Measurements from ENCODE around the gene CEP85L.

The CEP85L gene

GRCh38 chr6:118506071-118506638 lies 145.2 kb downstream of the CEP85L start:
- Histone ChIP-seq H3K9ac (ENCODE audit: low read length) (no peak overlapping the region), H3K27me3 (replicated peaks; ENCODE audit: control insufficient read depth, insufficient read depth, low read length) (no peaks in the 10 kb centered on the region), H3K36me3 (ENCODE audit: control insufficient read depth, insufficient read depth, low read length, severe bottlenecking) (peaks cover 4% of the 10 kb centered on the region), H3K4me3 (ENCODE audit: low read length) (no peak overlapping the region), H3K4me1 (ENCODE audit: control insufficient read depth, insufficient read depth, low read length) (no peaks in the 10 kb centered on the region), H3K9me3 (ENCODE audit: control insufficient read depth, low read length) (no peaks in the 10 kb centered on the region)
- DNase-seq (ENCODE audit: low read depth): no peak

DNA sequence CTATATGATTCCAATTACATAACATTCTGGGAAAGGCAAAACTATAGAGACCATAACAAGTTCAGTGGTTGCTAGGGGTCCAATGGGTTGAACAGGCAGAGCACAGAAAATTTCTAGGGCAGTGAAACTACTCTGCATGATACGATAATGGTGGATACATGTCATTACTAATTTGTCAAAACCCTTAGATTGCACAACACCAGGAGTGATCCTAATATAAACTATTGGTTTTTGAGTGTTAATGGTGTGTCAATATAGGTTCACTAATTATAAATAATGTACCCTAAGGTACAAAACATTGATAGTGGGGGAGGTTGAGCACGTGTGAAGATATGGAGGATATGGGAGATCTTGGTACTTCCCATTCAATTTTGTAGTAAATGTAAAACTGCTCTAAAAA lies 145.7 kb downstream of the CEP85L start:
- no peaks in the 10 kb centered on the region for H3K27me3 ChIP-seq (replicated peaks; ENCODE audit: control insufficient read depth, insufficient read depth, low read length)
- H3K36me3 ChIP-seq (ENCODE audit: control insufficient read depth, insufficient read depth, low read length, severe bottlenecking): peaks cover 4% of the 10 kb centered on the region
- no peak overlapping the region for H3K4me3 ChIP-seq (ENCODE audit: low read length)
- DNase-seq (ENCODE audit: low read depth): no peak
- H3K9ac ChIP-seq (ENCODE audit: low read length): no peak overlapping the region
- no peaks in the 10 kb centered on the region for H3K9me3 ChIP-seq (ENCODE audit: control insufficient read depth, low read length)
- no peaks in the 10 kb centered on the region for H3K4me1 ChIP-seq (ENCODE audit: control insufficient read depth, insufficient read depth, low read length)

GRCh38 chr6:118504611-118505010 lies 146.8 kb downstream of the CEP85L start:
- Histone ChIP-seq H3K27me3 (replicated peaks; ENCODE audit: control insufficient read depth, insufficient read depth, low read length) (no peaks in the 10 kb centered on the region), H3K4me3 (ENCODE audit: low read length) (no peak overlapping the region), H3K4me1 (ENCODE audit: control insufficient read depth, insufficient read depth, low read length) (no peaks in the 10 kb centered on the region), H3K9ac (ENCODE audit: low read length) (no peak overlapping the region), H3K36me3 (ENCODE audit: control insufficient read depth, insufficient read depth, low read length, severe bottlenecking) (peaks cover 4% of the 10 kb centered on the region), H3K9me3 (ENCODE audit: control insufficient read depth, low read length) (no peaks in the 10 kb centered on the region)
- DNase-seq (ENCODE audit: low read depth): no peak

DNA sequence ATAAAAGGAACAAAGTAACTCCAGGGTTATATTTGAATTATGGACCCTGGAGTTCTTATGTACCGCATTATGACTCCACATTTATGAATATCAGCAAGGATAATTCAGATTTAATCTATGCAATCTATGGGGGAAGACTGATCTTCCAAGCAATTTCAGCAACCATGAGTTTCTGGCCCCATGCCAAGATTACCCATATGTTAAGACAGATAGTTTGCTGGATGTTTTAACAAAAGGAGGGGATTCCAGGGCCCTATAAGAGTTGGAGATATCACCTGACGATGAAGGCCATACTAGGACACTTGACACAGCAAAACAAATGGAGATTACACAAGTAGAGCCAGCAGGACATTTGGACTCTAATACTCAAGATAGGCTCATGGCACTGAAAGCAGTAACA lies 149.2 kb downstream of the CEP85L start:
- Histone ChIP-seq H3K9me3 (ENCODE audit: control insufficient read depth, low read length) (no peaks in the 10 kb centered on the region), H3K36me3 (ENCODE audit: control insufficient read depth, insufficient read depth, low read length, severe bottlenecking) (peaks cover 4% of the 10 kb centered on the region), H3K27me3 (replicated peaks; ENCODE audit: control insufficient read depth, insufficient read depth, low read length) (no peaks in the 10 kb centered on the region), H3K9ac (ENCODE audit: low read length) (no peak overlapping the region), H3K4me3 (ENCODE audit: low read length) (no peak overlapping the region), H3K4me1 (ENCODE audit: control insufficient read depth, insufficient read depth, low read length) (no peaks in the 10 kb centered on the region)
- DNase-seq (ENCODE audit: low read depth): no peak

DNA sequence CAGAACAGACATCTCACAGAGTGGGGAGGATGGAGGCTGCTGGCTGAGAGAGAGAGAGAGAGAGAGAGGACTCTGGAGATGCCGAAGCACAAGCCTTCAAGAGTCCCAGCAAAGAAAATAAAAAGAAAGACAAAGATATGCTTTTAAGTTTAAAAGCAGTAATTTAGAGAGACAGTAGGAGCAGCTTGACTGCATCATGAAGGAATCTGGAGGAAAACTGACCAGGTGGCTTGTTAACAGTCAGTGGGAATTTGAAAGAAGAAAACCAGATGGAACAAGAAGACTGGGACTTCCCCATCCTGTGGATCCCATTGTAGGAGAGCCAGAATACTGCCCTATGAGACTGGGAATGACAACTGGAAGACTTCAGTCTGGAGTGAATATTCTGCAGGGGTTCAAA lies 149.6 kb downstream of the CEP85L start:
- H3K27me3 ChIP-seq (replicated peaks; ENCODE audit: control insufficient read depth, insufficient read depth, low read length): no peaks in the 10 kb centered on the region
- peaks cover 4% of the 10 kb centered on the region for H3K36me3 ChIP-seq (ENCODE audit: control insufficient read depth, insufficient read depth, low read length, severe bottlenecking)
- DNase-seq (ENCODE audit: low read depth): no peak
- H3K4me3 ChIP-seq (ENCODE audit: low read length): no peak overlapping the region
- H3K9me3 ChIP-seq (ENCODE audit: control insufficient read depth, low read length): no peaks in the 10 kb centered on the region
- H3K9ac ChIP-seq (ENCODE audit: low read length): no peak overlapping the region
- no peaks in the 10 kb centered on the region for H3K4me1 ChIP-seq (ENCODE audit: control insufficient read depth, insufficient read depth, low read length)

DNA sequence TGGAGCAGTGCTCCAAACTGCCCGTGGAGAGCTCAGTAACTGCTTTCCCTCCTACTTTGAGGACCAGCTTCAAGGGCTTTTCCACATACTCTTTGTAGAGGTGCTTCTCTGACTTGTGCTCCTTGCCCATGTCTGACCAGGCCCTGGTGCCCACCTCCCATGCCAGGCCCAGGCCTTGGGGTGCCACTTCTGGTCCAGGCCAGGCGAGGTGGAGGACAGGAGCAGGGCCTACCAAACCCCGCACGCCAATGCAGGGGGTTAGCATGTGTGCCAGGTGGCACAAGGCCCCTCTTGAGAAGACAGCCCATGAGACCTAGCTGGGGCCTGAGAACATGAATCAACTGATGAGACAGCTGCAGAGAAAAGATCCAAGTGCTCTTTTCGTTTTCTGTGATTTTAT lies 150.3 kb downstream of the CEP85L start:
- Histone ChIP-seq H3K9me3 (ENCODE audit: control insufficient read depth, low read length) (no peaks in the 10 kb centered on the region), H3K4me3 (ENCODE audit: low read length) (no peak overlapping the region), H3K27me3 (replicated peaks; ENCODE audit: control insufficient read depth, insufficient read depth, low read length) (no peaks in the 10 kb centered on the region), H3K4me1 (ENCODE audit: control insufficient read depth, insufficient read depth, low read length) (no peaks in the 10 kb centered on the region), H3K36me3 (ENCODE audit: control insufficient read depth, insufficient read depth, low read length, severe bottlenecking) (peaks cover 4% of the 10 kb centered on the region), H3K9ac (ENCODE audit: low read length) (no peak overlapping the region)
- no peak for DNase-seq (ENCODE audit: low read depth)

GRCh38 chr6:118500130-118501015 lies 151.0 kb downstream of the CEP85L start:
- no peaks in the 10 kb centered on the region for H3K9me3 ChIP-seq (ENCODE audit: control insufficient read depth, low read length)
- H3K9ac ChIP-seq (ENCODE audit: low read length): no peak overlapping the region
- DNase-seq (ENCODE audit: low read depth): peak; percentile 52
- no peak overlapping the region for H3K4me3 ChIP-seq (ENCODE audit: low read length)
- peaks cover 4% of the 10 kb centered on the region for H3K36me3 ChIP-seq (ENCODE audit: control insufficient read depth, insufficient read depth, low read length, severe bottlenecking)
- H3K4me1 ChIP-seq (ENCODE audit: control insufficient read depth, insufficient read depth, low read length): no peaks in the 10 kb centered on the region
- H3K27me3 ChIP-seq (replicated peaks; ENCODE audit: control insufficient read depth, insufficient read depth, low read length): no peaks in the 10 kb centered on the region

DNA sequence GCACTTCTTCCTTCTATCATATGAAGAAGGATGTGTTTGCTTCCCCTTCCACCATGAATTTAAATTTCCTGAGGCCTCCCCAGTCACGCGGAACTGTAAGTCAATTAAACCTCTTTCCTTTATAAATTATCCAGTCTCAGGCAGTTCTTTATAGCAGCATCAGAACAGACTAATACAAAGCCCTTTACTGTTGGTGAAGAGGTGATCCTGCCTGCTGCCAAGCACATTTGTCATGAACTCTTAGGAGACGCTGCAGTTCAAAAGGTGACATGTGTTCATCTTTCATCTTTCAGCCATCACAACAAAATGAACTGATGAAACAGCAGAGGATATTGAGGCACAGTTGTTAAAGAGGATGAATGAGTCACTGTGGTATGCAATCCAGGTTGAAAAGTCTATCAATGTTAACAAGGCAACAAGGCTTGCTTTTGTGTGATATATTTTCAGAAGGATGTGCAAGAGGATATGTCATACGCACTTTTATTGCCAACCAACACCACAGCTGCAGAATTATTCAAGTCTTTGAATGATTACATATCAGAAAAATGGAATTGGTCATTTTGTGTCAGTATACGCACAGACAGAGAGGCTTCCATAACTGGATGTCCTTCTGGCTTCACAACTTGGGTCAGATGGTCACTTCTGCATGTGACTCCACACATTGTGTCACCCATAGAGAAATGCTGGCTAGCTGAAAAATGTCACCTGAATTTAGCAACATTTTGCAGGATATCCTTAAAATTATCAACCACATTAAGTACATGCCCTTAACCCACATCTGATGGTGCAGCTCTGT lies 155.7 kb downstream of the CEP85L start:
- no peaks in the 10 kb centered on the region for H3K4me1 ChIP-seq (ENCODE audit: control insufficient read depth, insufficient read depth, low read length)
- H3K9me3 ChIP-seq (ENCODE audit: control insufficient read depth, low read length): no peaks in the 10 kb centered on the region
- H3K27me3 ChIP-seq (replicated peaks; ENCODE audit: control insufficient read depth, insufficient read depth, low read length): no peaks in the 10 kb centered on the region
- no peak for DNase-seq (ENCODE audit: low read depth)
- H3K9ac ChIP-seq (ENCODE audit: low read length): no peak overlapping the region
- H3K36me3 ChIP-seq (ENCODE audit: control insufficient read depth, insufficient read depth, low read length, severe bottlenecking): peaks cover 21% of the 10 kb centered on the region
- no peak overlapping the region for H3K4me3 ChIP-seq (ENCODE audit: low read length)

- no peak overlapping the region for H3K4me3 ChIP-seq (ENCODE audit: low read length)
- H3K4me1 ChIP-seq (ENCODE audit: control insufficient read depth, insufficient read depth, low read length): no peaks in the 10 kb centered on the region
- no peak overlapping the region for H3K9ac ChIP-seq (ENCODE audit: low read length)
- H3K9me3 ChIP-seq (ENCODE audit: control insufficient read depth, low read length): no peaks in the 10 kb centered on the region
- no peaks in the 10 kb centered on the region for H3K27me3 ChIP-seq (replicated peaks; ENCODE audit: control insufficient read depth, insufficient read depth, low read length)
- peaks cover 36% of the 10 kb centered on the region for H3K36me3 ChIP-seq (ENCODE audit: control insufficient read depth, insufficient read depth, low read length, severe bottlenecking)
- no peak for DNase-seq (ENCODE audit: low read depth)
Observed at GRCh38 chr6:118494091-118494490, 157.3 kb downstream of the CEP85L start.

DNA sequence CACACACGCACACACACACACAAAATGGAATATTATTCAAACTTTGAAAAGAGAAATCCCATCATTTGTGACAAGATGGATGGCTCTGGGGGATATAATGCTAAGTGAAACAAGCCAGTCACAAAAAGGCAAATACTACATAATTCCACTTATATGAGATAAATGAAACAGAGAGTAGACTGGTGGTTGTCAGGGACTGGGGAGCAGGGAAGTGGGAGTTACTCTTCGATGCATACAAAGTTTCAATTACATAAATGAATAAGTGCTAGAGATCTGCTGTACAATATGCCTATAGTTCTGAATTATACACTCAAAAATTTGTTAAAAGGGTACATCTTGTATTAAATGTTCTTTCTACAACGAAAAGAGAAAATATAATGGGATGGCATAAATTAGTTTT lies 161.4 kb downstream of the CEP85L start:
- Histone ChIP-seq H3K9me3 (ENCODE audit: control insufficient read depth, low read length) (peaks cover 13% of the 10 kb centered on the region), H3K36me3 (ENCODE audit: control insufficient read depth, insufficient read depth, low read length, severe bottlenecking) (peaks cover 49% of the 10 kb centered on the region), H3K27me3 (replicated peaks; ENCODE audit: control insufficient read depth, insufficient read depth, low read length) (no peaks in the 10 kb centered on the region), H3K9ac (ENCODE audit: low read length) (no peak overlapping the region), H3K4me1 (ENCODE audit: control insufficient read depth, insufficient read depth, low read length) (no peaks in the 10 kb centered on the region), H3K4me3 (ENCODE audit: low read length) (no peak overlapping the region)
- DNase-seq (ENCODE audit: low read depth): no peak

- H3K36me3 ChIP-seq (ENCODE audit: control insufficient read depth, insufficient read depth, low read length, severe bottlenecking): peaks cover 49% of the 10 kb centered on the region
- no peaks in the 10 kb centered on the region for H3K4me1 ChIP-seq (ENCODE audit: control insufficient read depth, insufficient read depth, low read length)
- DNase-seq (ENCODE audit: low read depth): no peak
- H3K9me3 ChIP-seq (ENCODE audit: control insufficient read depth, low read length): peaks cover 13% of the 10 kb centered on the region
- H3K9ac ChIP-seq (ENCODE audit: low read length): no peak overlapping the region
- H3K4me3 ChIP-seq (ENCODE audit: low read length): no peak overlapping the region
- no peaks in the 10 kb centered on the region for H3K27me3 ChIP-seq (replicated peaks; ENCODE audit: control insufficient read depth, insufficient read depth, low read length)
Observed at GRCh38 chr6:118488631-118489030, 162.8 kb downstream of the CEP85L start.
